CD4-positive, alpha-beta T cell treated with Interferon gamma for 1 hour (primary cell): ENCODE measurements around the gene GRIA4.

Source experiments
- DNase-seq: peaks from one replicate; pipeline ENCODE4 v3.0.0-alpha.2; 2020

The GRIA4 gene

GRCh38 chr11:105641433-105641832 lies 31.6 kb downstream of the GRIA4 start:
- DNase-seq: no peak

DNA sequence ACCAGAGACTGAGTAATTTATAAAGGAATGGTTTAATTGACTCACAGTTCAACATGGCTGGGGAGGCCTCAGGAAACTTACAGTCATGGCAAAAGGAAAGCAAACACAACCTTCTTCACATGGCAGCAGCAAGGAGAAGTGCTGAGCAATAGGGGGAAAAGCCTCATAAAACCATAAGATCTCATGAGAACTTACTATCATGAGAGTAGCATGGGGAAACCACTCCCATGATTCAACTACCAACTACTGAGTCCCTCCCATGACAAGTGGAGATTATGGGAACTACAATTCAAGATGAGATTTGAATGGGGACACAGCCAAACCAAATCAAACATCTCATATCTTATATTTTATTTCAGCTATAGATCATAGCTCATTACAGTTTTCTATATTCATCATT lies 33.0 kb downstream of the GRIA4 start:
- no peak for DNase-seq

GRCh38 chr11:105644839-105645573 lies 35.1 kb downstream of the GRIA4 start:
- DNase-seq: no peak

DNA sequence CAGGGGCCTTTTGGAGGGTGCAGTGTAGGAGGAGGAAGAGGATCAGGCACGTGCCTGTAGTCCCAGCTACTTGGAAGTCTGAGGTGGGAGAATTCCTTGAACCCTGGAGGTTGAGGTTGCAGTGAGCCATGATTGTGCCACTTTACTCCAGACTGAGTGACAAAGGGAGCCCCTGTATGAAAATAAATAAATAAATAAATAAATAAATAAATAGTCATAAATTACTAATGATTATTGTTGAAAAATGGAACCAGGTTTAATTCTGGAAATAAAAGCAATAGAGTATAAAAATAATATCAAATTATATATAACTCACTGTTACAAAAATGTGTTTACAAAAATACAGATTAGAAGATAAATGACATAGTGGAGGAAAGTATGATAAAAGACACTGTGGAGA lies 37.9 kb downstream of the GRIA4 start:
- no peak for DNase-seq

DNA sequence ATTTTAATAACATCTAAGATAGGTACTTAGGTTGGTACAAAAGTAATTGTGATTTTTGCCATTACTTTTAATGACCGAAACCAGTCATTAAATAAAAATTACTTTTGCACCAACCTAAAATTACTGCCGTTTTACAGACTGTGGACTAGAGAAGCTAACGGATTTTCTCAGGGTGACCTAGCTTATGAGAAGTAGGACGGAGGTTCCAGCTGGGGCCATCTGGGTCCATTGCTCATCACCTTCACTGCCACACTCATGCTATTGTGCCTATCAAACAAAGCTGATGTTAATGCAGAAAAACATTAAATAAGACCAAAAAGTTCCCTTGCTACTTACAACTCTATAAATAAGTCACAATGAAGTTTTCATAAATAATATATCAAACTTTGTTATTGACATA lies 38.9 kb downstream of the GRIA4 start:
- no peak for DNase-seq

- DNase-seq: no peak
These were observed 55.4 kb downstream of the GRIA4 start for GRCh38 chr11:105665281-105665680.

DNA sequence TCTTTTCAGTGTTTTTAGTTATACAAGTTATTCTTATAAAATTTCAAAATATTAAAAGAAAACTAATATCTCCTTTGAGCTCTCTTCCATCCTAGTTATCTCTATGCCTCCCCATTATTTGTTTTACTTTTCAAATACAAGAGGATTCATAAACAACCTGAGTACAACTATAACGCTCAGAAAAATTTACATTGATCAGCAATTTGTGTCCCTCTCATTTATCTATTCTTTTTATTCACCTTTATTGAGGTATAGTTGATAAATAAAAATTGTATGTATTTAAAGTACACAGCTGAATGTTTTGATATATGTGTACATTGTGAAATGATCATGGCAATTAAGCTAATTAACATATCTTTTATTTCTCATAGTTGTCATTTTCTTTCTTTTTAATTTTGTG lies 57.6 kb downstream of the GRIA4 start:
- DNase-seq: no peak

GRCh38 chr11:105670811-105671210 lies 60.9 kb downstream of the GRIA4 start:
- DNase-seq: no peak

DNA sequence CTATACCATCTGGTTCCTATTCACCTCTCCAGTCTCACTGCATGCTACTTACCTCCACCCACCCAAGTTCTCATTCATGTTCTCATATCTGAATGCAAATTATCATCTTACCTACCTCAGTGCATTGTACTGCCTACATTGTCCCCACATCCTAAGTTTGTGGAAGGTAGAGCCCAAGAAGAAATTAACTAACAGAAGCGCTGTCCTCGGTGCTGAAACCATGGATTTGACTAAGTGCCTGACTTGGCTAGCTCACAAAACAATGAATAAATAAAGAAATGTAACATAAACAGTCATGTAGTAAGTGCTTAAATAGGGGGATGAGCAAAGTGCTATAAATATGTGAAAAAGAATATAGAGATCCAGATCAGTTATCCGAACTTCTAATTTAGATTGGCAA lies 63.2 kb downstream of the GRIA4 start:
- DNase-seq: no peak

DNA sequence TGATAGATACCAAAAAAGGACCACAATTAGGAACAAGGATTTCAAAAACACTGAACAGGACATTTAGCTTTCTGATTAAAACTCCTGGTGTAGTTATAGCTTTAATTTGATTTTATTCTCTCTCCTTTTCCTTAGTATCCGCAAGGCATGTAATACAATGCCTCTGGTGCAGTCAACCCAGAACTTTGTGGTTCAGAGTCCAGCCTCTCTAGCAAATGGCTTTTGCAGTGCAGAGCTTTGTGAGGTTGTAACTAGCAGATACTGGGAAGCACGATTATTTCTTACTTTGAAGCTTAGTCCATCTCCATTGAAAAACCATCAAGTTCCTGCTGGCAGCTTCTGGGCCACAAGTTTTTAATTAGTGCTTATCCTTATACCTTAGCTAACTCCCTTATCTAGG lies 79.8 kb downstream of the GRIA4 start:
- no peak for DNase-seq

DNA sequence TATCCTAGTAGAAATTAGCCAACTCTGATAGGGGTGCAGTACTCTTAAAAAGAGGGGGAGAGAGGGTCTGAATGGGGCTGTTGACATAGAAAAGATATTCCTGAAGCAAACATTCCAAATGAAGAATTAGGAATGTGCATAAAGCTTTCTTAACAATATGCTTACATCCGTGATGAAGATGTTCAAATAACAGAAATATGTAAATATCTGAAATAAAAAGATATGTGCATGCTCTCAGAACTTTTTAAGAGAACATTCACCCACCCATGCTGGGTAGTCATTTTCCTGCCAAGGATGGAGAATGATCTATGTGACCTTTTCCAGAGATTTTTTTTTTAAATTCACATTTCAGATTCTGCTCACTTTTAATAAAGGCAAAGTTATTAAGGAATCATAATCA lies 80.6 kb downstream of the GRIA4 start:
- no peak for DNase-seq

- no peak for DNase-seq
These were observed 83.3 kb downstream of the GRIA4 start for GRCh38 chr11:105693075-105693759.

GRCh38 chr11:105696000-105696399 lies 86.1 kb downstream of the GRIA4 start:
- DNase-seq: no peak

GRCh38 chr11:105697291-105697690 lies 87.4 kb downstream of the GRIA4 start:
- no peak for DNase-seq

GRCh38 chr11:105699203-105699602 lies 89.3 kb downstream of the GRIA4 start:
- DNase-seq: no peak

DNA sequence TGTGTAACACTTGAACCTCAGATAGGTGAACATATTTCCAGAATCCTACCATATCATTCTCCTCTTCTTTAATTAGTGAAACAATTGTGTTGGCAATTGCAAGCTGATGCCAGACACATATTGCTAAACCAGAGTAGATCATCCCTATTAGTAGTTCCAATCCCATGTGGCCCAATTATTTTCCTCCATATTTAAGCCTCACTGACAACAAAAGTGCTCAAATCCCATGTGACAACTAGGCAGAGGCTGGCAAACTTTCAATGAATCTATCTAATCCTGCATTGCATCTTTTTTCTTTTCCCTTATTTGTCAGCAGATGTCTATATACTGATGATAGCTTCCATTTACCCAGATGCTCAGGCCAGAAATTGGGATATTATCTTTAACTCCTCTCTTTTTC lies 90.4 kb downstream of the GRIA4 start:
- no peak for DNase-seq

GRCh38 chr11:105701098-105701497 lies 91.2 kb downstream of the GRIA4 start:
- no peak for DNase-seq

- no peak for DNase-seq
These were observed 96.1 kb downstream of the GRIA4 start for GRCh38 chr11:105705786-105706530.

DNA sequence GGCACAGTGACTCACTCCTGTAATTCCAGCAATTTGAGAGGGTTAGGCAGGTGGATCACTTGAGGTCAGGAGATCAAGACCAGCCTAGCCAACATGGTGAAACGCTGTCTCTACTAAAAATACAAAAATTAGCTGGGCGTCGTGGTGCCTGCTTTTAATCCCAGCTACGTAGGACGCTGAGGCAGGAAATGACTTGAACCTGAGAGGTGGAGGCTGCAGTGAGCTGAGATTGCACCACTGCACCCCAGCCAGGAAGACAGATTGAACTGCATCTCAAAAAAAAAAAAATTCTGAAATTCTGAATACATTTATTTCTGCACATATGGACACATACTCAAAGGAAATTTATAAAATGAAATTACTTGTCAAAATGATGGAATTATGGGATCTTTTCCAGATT lies 103.2 kb downstream of the GRIA4 start:
- no peak for DNase-seq

DNA sequence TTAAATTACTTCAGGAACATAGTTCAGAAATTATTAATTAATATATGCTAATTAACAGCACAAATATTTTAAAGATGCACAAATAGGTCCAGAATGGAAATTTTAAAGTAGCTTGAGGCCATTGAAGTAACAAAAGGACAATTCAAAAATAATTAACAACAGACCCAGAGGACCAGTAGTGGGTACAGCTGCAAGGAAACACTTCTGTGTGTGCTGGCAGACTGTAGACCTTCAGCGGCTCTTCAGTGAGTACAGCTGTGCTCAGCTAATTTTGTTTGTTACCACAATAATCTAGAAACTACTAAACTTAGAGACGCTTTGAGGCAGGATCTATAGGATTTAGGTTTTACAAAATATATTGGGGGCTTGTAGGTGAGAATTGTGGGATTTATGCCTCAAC lies 103.8 kb downstream of the GRIA4 start:
- no peak for DNase-seq

GRCh38 chr11:105718641-105719040 lies 108.8 kb downstream of the GRIA4 start:
- no peak for DNase-seq

- DNase-seq: no peak
These were observed 109.4 kb downstream of the GRIA4 start for GRCh38 chr11:105719073-105719822.

- DNase-seq: no peak
These were observed 110.2 kb downstream of the GRIA4 start for GRCh38 chr11:105720096-105720495.
